Measurements from ENCODE around the gene ABHD17A. TPM values are rescaled to one million over a fixed set of nuclear protein-coding genes. Genes with fewer than 3 reads are reported as not detected.

Gene ABHD17A
- total and polyA plus RNA-seq, 2 donors, result 90.4 to 97.4 TPM

- H3K27ac ChIP-seq (ENCODE audit: low read depth in 1 of 2, low read length in 1 of 2), result peak overlapping the region; percentile 86 to 89
These were observed 34.3 kb downstream of the ABHD17A start for GRCh38 chr19:1850809-1851653.

GRCh38 chr19:1849886-1850398 lies 35.4 kb downstream of the ABHD17A start:
- DNase-seq (ENCODE audit: low read depth in 6 of 9, low spot score in 9 of 9), result no peak
- Histone ChIP-seq H3K9me3 (ENCODE audit: control insufficient read depth in 2 of 2, insufficient read depth in 1 of 2, low read length in 1 of 2) (no peaks in the 10 kb centered on the region), H3K4me3 (ENCODE audit: low read length in 2 of 2) (no peak overlapping the region), H3K27me3 (ENCODE audit: control insufficient read depth in 2 of 2, insufficient read depth in 1 of 2, low read length in 1 of 2) (no peaks in the 10 kb centered on the region), H3K4me1 (ENCODE audit: control insufficient read depth in 2 of 2, insufficient read depth in 2 of 2, low read length in 2 of 2) (peaks cover 53 to 78% of the 10 kb centered on the region in 2 donors), H3K27ac (ENCODE audit: low read depth in 1 of 2, low read length in 1 of 2) (no peak overlapping the region), H3K36me3 (ENCODE audit: control insufficient read depth in 2 of 2, insufficient read depth in 2 of 2, low read length in 1 of 2) (peaks cover 7 to 15% of the 10 kb centered on the region in 2 donors)
- 98% methylated on average over 10 of the region's 10 CpGs for WGBS

More at GRCh38 chr19:1850809-1851653, 34.3 kb downstream of the ABHD17A start:
- H3K4me1 ChIP-seq (ENCODE audit: control insufficient read depth in 2 of 2, insufficient read depth in 2 of 2, low read length in 2 of 2), result peaks cover 63 to 84% of the 10 kb centered on the region in 2 donors
- no peaks in the 10 kb centered on the region for H3K9me3 ChIP-seq (ENCODE audit: control insufficient read depth in 2 of 2, insufficient read depth in 1 of 2, low read length in 1 of 2)
- peaks cover 0 to 4% of the 10 kb centered on the region in 2 donors for H3K36me3 ChIP-seq (ENCODE audit: control insufficient read depth in 2 of 2, insufficient read depth in 2 of 2, low read length in 1 of 2)
- peak overlapping the region; percentile 41 to 71 for H3K4me3 ChIP-seq (ENCODE audit: low read length in 2 of 2)
- no peaks in the 10 kb centered on the region for H3K27me3 ChIP-seq (ENCODE audit: control insufficient read depth in 2 of 2, insufficient read depth in 1 of 2, low read length in 1 of 2)
- no peak for DNase-seq (ENCODE audit: low read depth in 6 of 9, low spot score in 9 of 9)
- 84% methylated on average over 31 of the region's 31 CpGs for WGBS

- 71% methylated on average over 5 of the region's 5 CpGs for WGBS
- Histone ChIP-seq H3K36me3 (ENCODE audit: control insufficient read depth in 2 of 2, insufficient read depth in 2 of 2, low read length in 1 of 2) (peaks cover 15 to 23% of the 10 kb centered on the region in 2 donors), H3K27ac (ENCODE audit: low read depth in 1 of 2, low read length in 1 of 2) (peak overlapping the region; percentile 46 to 55), H3K4me3 (ENCODE audit: low read length in 2 of 2) (no peak overlapping the region), H3K27me3 (ENCODE audit: control insufficient read depth in 2 of 2, insufficient read depth in 1 of 2, low read length in 1 of 2) (no peaks in the 10 kb centered on the region), H3K9me3 (ENCODE audit: control insufficient read depth in 2 of 2, insufficient read depth in 1 of 2, low read length in 1 of 2) (no peaks in the 10 kb centered on the region), H3K4me1 (ENCODE audit: control insufficient read depth in 2 of 2, insufficient read depth in 2 of 2, low read length in 2 of 2) (peaks cover 45 to 78% of the 10 kb centered on the region in 2 donors)
- DNase-seq (ENCODE audit: low read depth in 6 of 9, low spot score in 9 of 9), result no peak
These were observed 36.2 kb downstream of the ABHD17A start for GRCh38 chr19:1849132-1849474.

GRCh38 chr19:1848399-1849131 lies 36.7 kb downstream of the ABHD17A start, which contains the start of gene REXO1:
TSS of gene REXO1 (minus strand) at chr19:1848483. CDS start at chr19:1848358, 125 bp downstream.
- 3% methylated on average over 60 of the region's 60 CpGs for WGBS
- H3K4me3 ChIP-seq (ENCODE audit: low read length in 2 of 2), result peak within 1 kb of the TSS; percentile 91 to 97
- H3K27me3 ChIP-seq (ENCODE audit: control insufficient read depth in 2 of 2, insufficient read depth in 1 of 2, low read length in 1 of 2), result no peaks in the 10 kb centered on the region
- peaks cover 39 to 77% of the 10 kb centered on the region in 2 donors for H3K4me1 ChIP-seq (ENCODE audit: control insufficient read depth in 2 of 2, insufficient read depth in 2 of 2, low read length in 2 of 2)
- H3K27ac ChIP-seq (ENCODE audit: low read depth in 1 of 2, low read length in 1 of 2), result peak within 1 kb of the TSS; percentile 97 to 98
- no peaks in the 10 kb centered on the region for H3K9me3 ChIP-seq (ENCODE audit: control insufficient read depth in 2 of 2, insufficient read depth in 1 of 2, low read length in 1 of 2)
- DNase-seq (ENCODE audit: low read depth in 6 of 9, low spot score in 9 of 9), result peak; percentile 87 to 99 (median 96)
- peaks cover 15 to 28% of the 10 kb centered on the region in 2 donors for H3K36me3 ChIP-seq (ENCODE audit: control insufficient read depth in 2 of 2, insufficient read depth in 2 of 2, low read length in 1 of 2)

GRCh38 chr19:1847684-1848398 lies 37.5 kb downstream of the ABHD17A start:
- Histone ChIP-seq H3K4me3 (ENCODE audit: low read length in 2 of 2) (peak overlapping the region; percentile 91 to 97), H3K9me3 (ENCODE audit: control insufficient read depth in 2 of 2, insufficient read depth in 1 of 2, low read length in 1 of 2) (no peaks in the 10 kb centered on the region), H3K27me3 (ENCODE audit: control insufficient read depth in 2 of 2, insufficient read depth in 1 of 2, low read length in 1 of 2) (no peaks in the 10 kb centered on the region), H3K36me3 (ENCODE audit: control insufficient read depth in 2 of 2, insufficient read depth in 2 of 2, low read length in 1 of 2) (peaks cover 15 to 30% of the 10 kb centered on the region in 2 donors), H3K27ac (ENCODE audit: low read depth in 1 of 2, low read length in 1 of 2) (peak overlapping the region; percentile 64 to 98), H3K4me1 (ENCODE audit: control insufficient read depth in 2 of 2, insufficient read depth in 2 of 2, low read length in 2 of 2) (peaks cover 35 to 76% of the 10 kb centered on the region in 2 donors)
- DNase-seq (ENCODE audit: low read depth in 6 of 9, low spot score in 9 of 9), result no peak
- WGBS, result under 1% methylated on average over 72 of the region's 72 CpGs

- H3K27me3 ChIP-seq (ENCODE audit: control insufficient read depth in 2 of 2, insufficient read depth in 1 of 2, low read length in 1 of 2), result no peaks in the 10 kb centered on the region
- H3K9me3 ChIP-seq (ENCODE audit: control insufficient read depth in 2 of 2, insufficient read depth in 1 of 2, low read length in 1 of 2), result no peaks in the 10 kb centered on the region
- H3K4me1 ChIP-seq (ENCODE audit: control insufficient read depth in 2 of 2, insufficient read depth in 2 of 2, low read length in 2 of 2), result peaks cover 32 to 74% of the 10 kb centered on the region in 2 donors
- DNase-seq (ENCODE audit: low read depth in 6 of 9, low spot score in 9 of 9), result no peak
- H3K27ac ChIP-seq (ENCODE audit: low read depth in 1 of 2, low read length in 1 of 2), result peak overlapping the region; percentile 36 to 64
- H3K4me3 ChIP-seq (ENCODE audit: low read length in 2 of 2), result peak overlapping the region; percentile 91 to 97
- 11% methylated on average over 12 of the region's 12 CpGs for WGBS
- peaks cover 19 to 30% of the 10 kb centered on the region in 2 donors for H3K36me3 ChIP-seq (ENCODE audit: control insufficient read depth in 2 of 2, insufficient read depth in 2 of 2, low read length in 1 of 2)
These were observed 38.0 kb downstream of the ABHD17A start for GRCh38 chr19:1847348-1847683.

GRCh38 chr19:1846517-1847204 lies 38.6 kb downstream of the ABHD17A start:
- Histone ChIP-seq H3K4me3 (ENCODE audit: low read length in 2 of 2) (peak overlapping the region; percentile 91 to 97), H3K27ac (ENCODE audit: low read depth in 1 of 2, low read length in 1 of 2) (no peak overlapping the region), H3K9me3 (ENCODE audit: control insufficient read depth in 2 of 2, insufficient read depth in 1 of 2, low read length in 1 of 2) (no peaks in the 10 kb centered on the region), H3K27me3 (ENCODE audit: control insufficient read depth in 2 of 2, insufficient read depth in 1 of 2, low read length in 1 of 2) (no peaks in the 10 kb centered on the region), H3K4me1 (ENCODE audit: control insufficient read depth in 2 of 2, insufficient read depth in 2 of 2, low read length in 2 of 2) (peaks cover 32 to 70% of the 10 kb centered on the region in 2 donors), H3K36me3 (ENCODE audit: control insufficient read depth in 2 of 2, insufficient read depth in 2 of 2, low read length in 1 of 2) (peaks cover 21 to 30% of the 10 kb centered on the region in 2 donors)
- WGBS, result 95% methylated on average over 29 of the region's 29 CpGs
- no peak for DNase-seq (ENCODE audit: low read depth in 6 of 9, low spot score in 9 of 9)

- peaks cover 21 to 30% of the 10 kb centered on the region in 2 donors for H3K36me3 ChIP-seq (ENCODE audit: control insufficient read depth in 2 of 2, insufficient read depth in 2 of 2, low read length in 1 of 2)
- H3K9me3 ChIP-seq (ENCODE audit: control insufficient read depth in 2 of 2, insufficient read depth in 1 of 2, low read length in 1 of 2), result no peaks in the 10 kb centered on the region
- WGBS, result 97% methylated on average over 11 of the region's 11 CpGs
- no peaks in the 10 kb centered on the region for H3K27me3 ChIP-seq (ENCODE audit: control insufficient read depth in 2 of 2, insufficient read depth in 1 of 2, low read length in 1 of 2)
- H3K4me1 ChIP-seq (ENCODE audit: control insufficient read depth in 2 of 2, insufficient read depth in 2 of 2, low read length in 2 of 2), result peaks cover 33 to 64% of the 10 kb centered on the region in 2 donors
- H3K4me3 ChIP-seq (ENCODE audit: low read length in 2 of 2), result no peak overlapping the region
- H3K27ac ChIP-seq (ENCODE audit: low read depth in 1 of 2, low read length in 1 of 2), result no peak overlapping the region
- no peak for DNase-seq (ENCODE audit: low read depth in 6 of 9, low spot score in 9 of 9)
These were observed 39.7 kb downstream of the ABHD17A start for GRCh38 chr19:1845642-1846041.
